ENCODE data around the gene NYAP1. TPM values are rescaled to one million over a fixed set of nuclear protein-coding genes. Genes with fewer than 3 reads are reported as not detected.

The NYAP1 gene
- total and polyA plus RNA-seq, 3 donors from 2014 or later, result 15.7 to 27.3 (median 24.7) TPM

GRCh38 chr7:100464210-100464660, 19.5 kb upstream of the NYAP1 start, which contains the start of gene SPACDR:
TSS of gene SPACDR (minus strand) at chr7:100464260. CDS start at chr7:100464025, 235 bp downstream.
- no peaks in the 10 kb centered on the region for H3K9me3 ChIP-seq
- H3K36me3 ChIP-seq (ENCODE audit: low read depth, missing control alignments), result no peaks in the 10 kb centered on the region
- intact Hi-C loops (cut with DNase I; ENCODE audit: low total_unique reads), result no loop called here
- H3K4me3 ChIP-seq, result no peak within 1 kb of the TSS
- peak within 1 kb of the TSS; percentile 50 to 63 for H3K27ac ChIP-seq
- H3K27me3 ChIP-seq, result no peaks in the 10 kb centered on the region
- whole genome bisulfite sequencing, 2 donors, result 80 to 82% methylated on average over 6 to 7 of the region's 7 CpGs
- no peak for TF ChIP-seq POLR2A (IDR thresholded peaks at IDR 0.05)
- no peak for TF ChIP-seq CTCF (IDR thresholded peaks at IDR 0.05)
- no peak for DNase-seq
- peaks cover 18% of the 10 kb centered on the region for H3K4me1 ChIP-seq

GRCh38 chr7:100464791-100465190, 18.9 kb upstream of the NYAP1 start:
- no peaks in the 10 kb centered on the region for H3K27me3 ChIP-seq
- peaks cover 23% of the 10 kb centered on the region for H3K4me1 ChIP-seq
- no peaks in the 10 kb centered on the region for H3K36me3 ChIP-seq (ENCODE audit: low read depth, missing control alignments)
- no peaks in the 10 kb centered on the region for H3K9me3 ChIP-seq
- no peak for TF ChIP-seq CTCF (IDR thresholded peaks at IDR 0.05)
- H3K4me3 ChIP-seq, result no peak overlapping the region
- peak overlapping the region; percentile 50 to 63 for H3K27ac ChIP-seq
- 89 to 100% methylated on average over 2 of the region's 2 CpGs for WGBS, 2 donors
- DNase-seq, result no peak
- intact Hi-C loops (cut with DNase I; ENCODE audit: low total_unique reads), result loop anchor here (5.0 kb wide), 1 partner anchor 228 kb away; the partner anchor contains the start of gene GIGYF1

- Histone ChIP-seq H3K4me3 (no peak overlapping the region), H3K36me3 (ENCODE audit: low read depth, missing control alignments) (no peaks in the 10 kb centered on the region), H3K9me3 (no peaks in the 10 kb centered on the region), H3K27ac (peak overlapping the region; percentile 50 to 63), H3K4me1 (peaks cover 24% of the 10 kb centered on the region), H3K27me3 (no peaks in the 10 kb centered on the region)
- 60 to 82% methylated on average over 8 of the region's 8 CpGs for WGBS, 2 donors
- TF ChIP-seq POLR2A (IDR thresholded peaks at IDR 0.05), result no peak
- no peak for TF ChIP-seq CTCF (IDR thresholded peaks at IDR 0.05)
- DNase-seq, result peak; percentile 60
- intact Hi-C loops (cut with DNase I; ENCODE audit: low total_unique reads), result loop anchor here (5.0 kb wide), 1 partner anchor 227 kb away; the partner anchor contains the start of gene GIGYF1
Observed at GRCh38 chr7:100465299-100465698, 18.4 kb upstream of the NYAP1 start.

GRCh38 chr7:100465702-100466311, 17.9 kb upstream of the NYAP1 start:
- TF ChIP-seq POLR2A (IDR thresholded peaks at IDR 0.05) (no peak), CTCF (IDR thresholded peaks at IDR 0.05) (peak; percentile 54 to 59 (median 56))
- 29 to 30% methylated on average over 5 to 17 of the region's 17 CpGs for WGBS, 2 donors
- no peaks in the 10 kb centered on the region for H3K27me3 ChIP-seq
- H3K36me3 ChIP-seq (ENCODE audit: low read depth, missing control alignments), result no peaks in the 10 kb centered on the region
- intact Hi-C loops (cut with DNase I; ENCODE audit: low total_unique reads), result loop anchor here (5.0 kb wide), 1 partner anchor 226 kb away; the partner anchor contains the start of gene GIGYF1
- peaks cover 24% of the 10 kb centered on the region for H3K4me1 ChIP-seq
- DNase-seq, result peak; percentile 89
- H3K9me3 ChIP-seq, result no peaks in the 10 kb centered on the region
- H3K27ac ChIP-seq, result peak overlapping the region; percentile 63 to 80
- H3K4me3 ChIP-seq, result no peak overlapping the region
